ENCODE data around the gene ATP6V1B1.

DNA sequence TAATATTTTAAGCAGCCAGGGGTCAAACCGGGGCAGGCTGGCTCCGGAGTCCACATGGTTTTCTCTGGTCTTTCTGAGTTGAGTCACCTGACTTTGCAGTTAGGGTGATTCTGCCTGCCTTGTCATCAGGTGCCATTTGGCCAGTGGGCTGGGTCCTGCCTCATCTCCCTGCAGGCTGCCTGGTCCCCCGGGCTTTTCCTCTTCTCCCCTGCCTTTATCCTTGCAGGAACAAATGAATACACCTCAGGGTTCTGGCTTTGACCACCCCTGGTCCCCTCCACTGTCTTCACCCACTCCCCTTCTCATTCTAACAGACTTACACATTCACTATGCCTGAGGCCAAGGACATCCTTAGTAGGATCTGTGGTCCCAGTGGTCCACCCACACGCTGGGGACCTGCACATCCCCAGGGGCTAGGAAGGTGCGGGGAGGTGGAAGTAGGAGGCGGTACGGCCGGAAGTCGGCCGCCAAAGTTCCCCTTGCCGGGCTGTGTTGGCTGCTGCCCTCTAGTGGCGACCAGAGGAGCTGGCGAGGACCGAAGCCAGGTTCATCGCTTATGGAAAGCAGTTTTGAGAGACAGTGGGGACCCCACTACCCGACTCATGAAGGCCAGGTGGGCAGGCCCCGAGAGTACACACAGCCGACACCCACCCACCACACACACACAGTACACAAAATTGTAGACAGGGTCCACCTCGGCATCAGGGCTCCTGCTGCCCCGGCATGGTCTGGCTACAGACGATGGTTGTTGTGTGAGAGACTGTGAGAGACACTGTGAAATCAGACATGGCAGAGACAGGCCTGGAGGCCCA is 65.3 kb downstream of the ATP6V1B1 start:
- no peak for TF ChIP-seq RELA (CRISPR knock-in tag; IDR thresholded peaks at IDR 0.05; ENCODE audit: borderline replicate concordance)
- TF ChIP-seq, protein P1, sequence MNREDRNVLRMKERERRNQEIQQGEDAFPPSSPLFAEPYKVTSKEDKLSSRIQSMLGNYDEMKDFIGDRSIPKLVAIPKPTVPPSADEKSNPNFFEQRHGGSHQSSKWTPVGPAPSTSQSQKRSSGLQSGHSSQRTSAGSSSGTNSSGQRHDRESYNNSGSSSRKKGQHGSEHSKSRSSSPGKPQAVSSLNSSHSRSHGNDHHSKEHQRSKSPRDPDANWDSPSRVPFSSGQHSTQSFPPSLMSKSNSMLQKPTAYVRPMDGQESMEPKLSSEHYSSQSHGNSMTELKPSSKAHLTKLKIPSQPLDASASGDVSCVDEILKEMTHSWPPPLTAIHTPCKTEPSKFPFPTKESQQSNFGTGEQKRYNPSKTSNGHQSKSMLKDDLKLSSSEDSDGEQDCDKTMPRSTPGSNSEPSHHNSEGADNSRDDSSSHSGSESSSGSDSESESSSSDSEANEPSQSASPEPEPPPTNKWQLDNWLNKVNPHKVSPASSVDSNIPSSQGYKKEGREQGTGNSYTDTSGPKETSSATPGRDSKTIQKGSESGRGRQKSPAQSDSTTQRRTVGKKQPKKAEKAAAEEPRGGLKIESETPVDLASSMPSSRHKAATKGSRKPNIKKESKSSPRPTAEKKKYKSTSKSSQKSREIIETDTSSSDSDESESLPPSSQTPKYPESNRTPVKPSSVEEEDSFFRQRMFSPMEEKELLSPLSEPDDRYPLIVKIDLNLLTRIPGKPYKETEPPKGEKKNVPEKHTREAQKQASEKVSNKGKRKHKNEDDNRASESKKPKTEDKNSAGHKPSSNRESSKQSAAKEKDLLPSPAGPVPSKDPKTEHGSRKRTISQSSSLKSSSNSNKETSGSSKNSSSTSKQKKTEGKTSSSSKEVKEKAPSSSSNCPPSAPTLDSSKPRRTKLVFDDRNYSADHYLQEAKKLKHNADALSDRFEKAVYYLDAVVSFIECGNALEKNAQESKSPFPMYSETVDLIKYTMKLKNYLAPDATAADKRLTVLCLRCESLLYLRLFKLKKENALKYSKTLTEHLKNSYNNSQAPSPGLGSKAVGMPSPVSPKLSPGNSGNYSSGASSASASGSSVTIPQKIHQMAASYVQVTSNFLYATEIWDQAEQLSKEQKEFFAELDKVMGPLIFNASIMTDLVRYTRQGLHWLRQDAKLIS (CRISPR knock-in tag; IDR thresholded peaks at IDR 0.05; ENCODE audit: borderline replicate concordance), result no peak
- no peak for TF ChIP-seq JUN (CRISPR knock-in tag; IDR thresholded peaks at IDR 0.05)
- TF ChIP-seq, protein P2, sequence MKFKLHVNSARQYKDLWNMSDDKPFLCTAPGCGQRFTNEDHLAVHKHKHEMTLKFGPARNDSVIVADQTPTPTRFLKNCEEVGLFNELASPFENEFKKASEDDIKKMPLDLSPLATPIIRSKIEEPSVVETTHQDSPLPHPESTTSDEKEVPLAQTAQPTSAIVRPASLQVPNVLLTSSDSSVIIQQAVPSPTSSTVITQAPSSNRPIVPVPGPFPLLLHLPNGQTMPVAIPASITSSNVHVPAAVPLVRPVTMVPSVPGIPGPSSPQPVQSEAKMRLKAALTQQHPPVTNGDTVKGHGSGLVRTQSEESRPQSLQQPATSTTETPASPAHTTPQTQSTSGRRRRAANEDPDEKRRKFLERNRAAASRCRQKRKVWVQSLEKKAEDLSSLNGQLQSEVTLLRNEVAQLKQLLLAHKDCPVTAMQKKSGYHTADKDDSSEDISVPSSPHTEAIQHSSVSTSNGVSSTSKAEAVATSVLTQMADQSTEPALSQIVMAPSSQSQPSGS (CRISPR knock-in tag; IDR thresholded peaks at IDR 0.05; ENCODE audit: borderline replicate concordance, low read depth), result no peak
- TF ChIP-seq, protein P3, sequence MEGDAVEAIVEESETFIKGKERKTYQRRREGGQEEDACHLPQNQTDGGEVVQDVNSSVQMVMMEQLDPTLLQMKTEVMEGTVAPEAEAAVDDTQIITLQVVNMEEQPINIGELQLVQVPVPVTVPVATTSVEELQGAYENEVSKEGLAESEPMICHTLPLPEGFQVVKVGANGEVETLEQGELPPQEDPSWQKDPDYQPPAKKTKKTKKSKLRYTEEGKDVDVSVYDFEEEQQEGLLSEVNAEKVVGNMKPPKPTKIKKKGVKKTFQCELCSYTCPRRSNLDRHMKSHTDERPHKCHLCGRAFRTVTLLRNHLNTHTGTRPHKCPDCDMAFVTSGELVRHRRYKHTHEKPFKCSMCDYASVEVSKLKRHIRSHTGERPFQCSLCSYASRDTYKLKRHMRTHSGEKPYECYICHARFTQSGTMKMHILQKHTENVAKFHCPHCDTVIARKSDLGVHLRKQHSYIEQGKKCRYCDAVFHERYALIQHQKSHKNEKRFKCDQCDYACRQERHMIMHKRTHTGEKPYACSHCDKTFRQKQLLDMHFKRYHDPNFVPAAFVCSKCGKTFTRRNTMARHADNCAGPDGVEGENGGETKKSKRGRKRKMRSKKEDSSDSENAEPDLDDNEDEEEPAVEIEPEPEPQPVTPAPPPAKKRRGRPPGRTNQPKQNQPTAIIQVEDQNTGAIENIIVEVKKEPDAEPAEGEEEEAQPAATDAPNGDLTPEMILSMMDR (IDR thresholded peaks at IDR 0.05), result peak; percentile 87
- TF ChIP-seq, protein P4, sequence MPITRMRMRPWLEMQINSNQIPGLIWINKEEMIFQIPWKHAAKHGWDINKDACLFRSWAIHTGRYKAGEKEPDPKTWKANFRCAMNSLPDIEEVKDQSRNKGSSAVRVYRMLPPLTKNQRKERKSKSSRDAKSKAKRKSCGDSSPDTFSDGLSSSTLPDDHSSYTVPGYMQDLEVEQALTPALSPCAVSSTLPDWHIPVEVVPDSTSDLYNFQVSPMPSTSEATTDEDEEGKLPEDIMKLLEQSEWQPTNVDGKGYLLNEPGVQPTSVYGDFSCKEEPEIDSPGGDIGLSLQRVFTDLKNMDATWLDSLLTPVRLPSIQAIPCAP (CRISPR knock-in tag; IDR thresholded peaks at IDR 0.05), result no peak
- TF ChIP-seq, protein P5, sequence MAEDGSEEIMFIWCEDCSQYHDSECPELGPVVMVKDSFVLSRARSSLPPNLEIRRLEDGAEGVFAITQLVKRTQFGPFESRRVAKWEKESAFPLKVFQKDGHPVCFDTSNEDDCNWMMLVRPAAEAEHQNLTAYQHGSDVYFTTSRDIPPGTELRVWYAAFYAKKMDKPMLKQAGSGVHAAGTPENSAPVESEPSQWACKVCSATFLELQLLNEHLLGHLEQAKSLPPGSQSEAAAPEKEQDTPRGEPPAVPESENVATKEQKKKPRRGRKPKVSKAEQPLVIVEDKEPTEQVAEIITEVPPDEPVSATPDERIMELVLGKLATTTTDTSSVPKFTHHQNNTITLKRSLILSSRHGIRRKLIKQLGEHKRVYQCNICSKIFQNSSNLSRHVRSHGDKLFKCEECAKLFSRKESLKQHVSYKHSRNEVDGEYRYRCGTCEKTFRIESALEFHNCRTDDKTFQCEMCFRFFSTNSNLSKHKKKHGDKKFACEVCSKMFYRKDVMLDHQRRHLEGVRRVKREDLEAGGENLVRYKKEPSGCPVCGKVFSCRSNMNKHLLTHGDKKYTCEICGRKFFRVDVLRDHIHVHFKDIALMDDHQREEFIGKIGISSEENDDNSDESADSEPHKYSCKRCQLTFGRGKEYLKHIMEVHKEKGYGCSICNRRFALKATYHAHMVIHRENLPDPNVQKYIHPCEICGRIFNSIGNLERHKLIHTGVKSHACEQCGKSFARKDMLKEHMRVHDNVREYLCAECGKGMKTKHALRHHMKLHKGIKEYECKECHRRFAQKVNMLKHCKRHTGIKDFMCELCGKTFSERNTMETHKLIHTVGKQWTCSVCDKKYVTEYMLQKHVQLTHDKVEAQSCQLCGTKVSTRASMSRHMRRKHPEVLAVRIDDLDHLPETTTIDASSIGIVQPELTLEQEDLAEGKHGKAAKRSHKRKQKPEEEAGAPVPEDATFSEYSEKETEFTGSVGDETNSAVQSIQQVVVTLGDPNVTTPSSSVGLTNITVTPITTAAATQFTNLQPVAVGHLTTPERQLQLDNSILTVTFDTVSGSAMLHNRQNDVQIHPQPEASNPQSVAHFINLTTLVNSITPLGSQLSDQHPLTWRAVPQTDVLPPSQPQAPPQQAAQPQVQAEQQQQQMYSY (CRISPR knock-in tag; IDR thresholded peaks at IDR 0.05), result no peak
